GM19351 (cell line): ENCODE data around the gene DNAJC13.

Experiments
- ATAC-seq: cut with Tn5 transposase; IDR thresholded peaks from one replicate; pipeline ENCODE4 v1.9.1; 2021; ENCODE audit warnings: mild to moderate bottlenecking, moderate library complexity; ENCODE audit not compliant: unreplicated experiment

The DNAJC13 gene

GRCh38 chr3:132570016-132570415, 152.7 kb downstream of the DNAJC13 start:
- ATAC-seq = no peak

DNA sequence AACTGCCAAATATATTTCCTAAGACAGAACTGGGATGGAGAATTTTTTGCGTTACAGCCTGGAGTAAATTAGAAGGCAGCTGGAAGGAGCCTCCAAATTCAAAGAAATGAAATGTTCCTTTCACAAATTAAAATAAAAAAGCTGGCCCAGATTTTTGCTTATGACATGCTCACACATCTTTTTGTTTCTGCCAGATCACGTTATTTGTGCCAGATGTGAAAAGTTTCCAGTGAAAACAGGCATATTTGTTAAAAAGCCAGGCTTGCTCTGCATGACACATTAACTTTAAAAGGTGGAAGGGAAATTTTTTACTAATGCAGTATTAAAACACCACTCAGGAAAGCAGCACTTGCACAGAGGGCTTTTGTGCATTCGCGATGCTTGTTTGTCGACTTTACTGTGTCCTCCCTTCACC, 156.5 kb downstream of the DNAJC13 start:
- no peak for ATAC-seq

- no peak for ATAC-seq
These were observed 170.1 kb downstream of the DNAJC13 start for GRCh38 chr3:132587401-132587800.
